ENCODE measurements around the gene HECW1.

Gene HECW1

GRCh38 chr7:43533801-43534479 is 421.5 kb downstream of the HECW1 start:
- DNase-seq = peak in 1 of 56 donors; percentile 3

GRCh38 chr7:43535031-43535451 is 422.6 kb downstream of the HECW1 start:
- no peak for DNase-seq

- no peak for DNase-seq
These were observed 423.6 kb downstream of the HECW1 start for GRCh38 chr7:43535810-43536585.

DNA sequence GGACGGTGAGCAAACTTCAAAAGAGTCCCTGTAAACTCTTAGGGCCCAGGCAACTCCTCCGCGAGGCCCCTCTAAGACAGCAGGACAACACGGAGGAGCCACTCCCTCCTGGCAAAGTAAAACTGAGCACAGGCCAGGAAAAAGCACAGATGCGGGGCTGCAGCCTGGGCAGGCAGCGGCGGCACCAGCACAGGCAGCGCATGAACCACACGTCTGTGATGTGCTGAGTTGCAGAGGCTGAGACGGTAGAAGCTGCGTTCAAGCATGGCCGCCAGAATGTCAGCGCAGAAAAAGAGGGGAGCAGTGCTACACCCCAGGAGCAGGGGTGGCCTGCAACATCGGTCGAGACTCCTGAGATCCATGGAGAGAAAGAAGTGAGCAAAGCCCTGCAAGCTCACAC is 424.3 kb downstream of the HECW1 start:
- no peak for DNase-seq

DNA sequence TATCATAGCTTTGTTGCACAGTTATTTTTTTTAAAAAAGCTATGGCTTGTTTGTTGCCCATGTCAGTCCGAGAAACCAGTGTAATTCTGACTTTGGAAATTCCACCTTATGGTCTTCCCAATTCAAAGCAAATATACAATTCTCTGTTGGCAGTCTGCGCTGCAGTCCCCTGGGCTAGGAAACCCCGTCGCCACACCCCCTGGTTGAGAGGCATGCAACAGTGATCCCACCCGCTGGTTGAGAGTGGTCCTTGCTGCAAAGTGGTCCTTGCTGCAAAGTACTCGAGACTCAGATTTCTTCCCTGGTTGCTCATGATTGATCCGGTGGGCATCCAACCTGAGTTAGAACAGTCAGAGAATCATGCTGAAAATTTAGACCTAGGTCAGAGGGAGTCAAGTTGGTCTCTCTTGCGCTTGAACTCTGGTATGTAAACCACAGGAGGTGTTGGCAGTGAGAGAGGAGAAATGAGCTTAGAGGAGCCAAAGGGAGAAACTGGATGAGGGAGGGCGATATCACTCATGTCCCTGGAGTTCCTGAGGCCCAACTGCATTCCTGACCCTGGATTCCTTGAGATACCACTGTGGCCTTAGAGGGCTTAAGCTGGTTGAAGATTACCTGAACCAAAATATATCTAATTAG is 425.4 kb downstream of the HECW1 start:
- DNase-seq = no peak

GRCh38 chr7:43538404-43538771 is 425.9 kb downstream of the HECW1 start:
- no peak for DNase-seq

DNA sequence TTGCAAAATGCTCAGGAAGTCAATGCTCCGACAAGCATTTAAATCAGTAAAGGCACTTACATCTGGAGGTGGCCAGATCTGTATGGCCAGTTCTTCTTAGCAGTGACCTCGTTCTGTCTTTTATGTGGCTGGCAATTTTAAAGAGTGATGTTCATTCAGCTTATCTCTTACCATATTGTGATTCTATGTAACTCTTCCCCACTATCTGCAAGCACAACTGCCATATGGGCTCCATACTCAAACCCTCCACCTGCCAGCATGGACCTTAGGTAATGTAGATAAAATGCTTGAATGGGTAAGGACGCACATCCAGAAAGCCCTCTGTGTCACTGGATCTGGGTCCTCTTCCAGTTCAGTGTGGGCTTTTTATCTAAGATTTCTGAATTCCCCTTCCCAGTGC is 428.0 kb downstream of the HECW1 start:
- no peak for DNase-seq

DNA sequence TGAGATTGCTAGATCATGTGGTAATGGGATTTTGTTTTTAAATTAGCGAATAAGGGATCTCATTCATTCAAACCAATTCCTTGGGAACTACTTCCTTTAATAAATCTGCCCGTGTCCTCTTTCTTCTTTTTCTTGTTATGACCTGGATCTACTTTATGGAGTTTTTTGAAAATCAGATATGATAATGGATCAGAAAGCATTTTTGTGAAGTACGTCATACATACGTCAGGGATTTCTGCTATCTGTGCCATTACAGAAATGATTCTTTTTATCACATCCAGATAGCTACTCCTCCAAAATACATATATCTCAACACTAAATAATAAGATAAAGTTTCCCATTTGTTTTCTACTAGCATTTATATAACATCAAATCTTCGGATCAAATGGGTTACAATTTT is 430.3 kb downstream of the HECW1 start:
- DNase-seq = no peak

DNA sequence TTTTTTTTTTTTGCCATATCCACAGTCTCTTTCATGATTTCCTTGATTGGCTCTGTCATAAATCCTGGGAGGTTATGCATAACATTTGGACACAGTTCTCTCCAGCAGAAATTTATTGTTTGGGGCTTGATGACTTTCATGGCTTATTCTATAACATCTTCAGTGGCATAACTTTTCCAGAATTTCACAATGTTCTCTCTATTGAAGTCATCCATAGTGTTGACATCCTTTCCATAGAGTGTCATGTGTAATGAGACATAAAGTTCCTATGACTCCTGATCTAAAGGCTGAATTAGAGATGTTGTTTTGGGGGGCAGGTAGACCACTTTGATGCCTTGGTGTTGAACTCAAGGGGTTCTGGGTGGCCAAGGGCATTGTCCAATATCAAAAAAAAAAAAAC is 433.8 kb downstream of the HECW1 start:
- DNase-seq = no peak

DNA sequence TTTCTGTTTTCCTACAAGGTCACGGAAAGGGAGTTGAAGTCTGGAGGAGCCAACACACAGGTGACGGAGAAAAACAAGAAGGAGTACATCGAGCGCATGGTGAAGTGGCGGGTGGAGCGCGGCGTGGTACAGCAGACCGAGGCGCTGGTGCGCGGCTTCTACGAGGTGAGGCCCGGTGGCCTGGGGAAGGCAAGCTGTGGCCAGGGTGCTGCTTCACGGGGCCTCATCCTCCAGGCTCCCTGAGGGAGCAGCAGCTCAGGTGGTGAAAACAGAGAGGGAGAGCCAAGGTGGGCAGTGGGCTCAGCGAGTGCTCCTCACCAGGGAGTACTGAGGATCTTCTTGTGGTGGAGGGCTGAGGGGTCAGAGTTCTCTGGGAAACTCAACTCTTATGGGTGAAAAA is 438.0 kb downstream of the HECW1 start:
- no peak for DNase-seq

DNA sequence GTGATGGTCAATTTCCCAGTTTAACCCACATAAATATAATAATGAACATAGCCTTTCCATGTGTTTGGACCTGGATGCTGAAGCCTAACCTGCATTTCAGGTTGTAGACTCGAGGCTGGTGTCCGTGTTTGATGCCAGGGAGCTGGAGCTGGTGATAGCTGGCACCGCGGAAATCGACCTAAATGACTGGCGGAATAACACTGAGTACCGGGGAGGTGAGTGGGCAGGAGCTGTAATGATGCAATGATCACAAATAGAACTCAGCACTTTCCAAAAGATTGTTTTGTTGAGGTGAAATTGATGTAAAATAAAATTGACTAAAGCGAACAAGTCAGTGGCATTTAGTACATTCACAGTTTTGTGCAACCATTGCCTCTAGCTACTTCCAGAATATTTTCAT is 439.7 kb downstream of the HECW1 start:
- peak in 13 of 56 donors; percentile 7 to 35 (median 17) for DNase-seq

DNA sequence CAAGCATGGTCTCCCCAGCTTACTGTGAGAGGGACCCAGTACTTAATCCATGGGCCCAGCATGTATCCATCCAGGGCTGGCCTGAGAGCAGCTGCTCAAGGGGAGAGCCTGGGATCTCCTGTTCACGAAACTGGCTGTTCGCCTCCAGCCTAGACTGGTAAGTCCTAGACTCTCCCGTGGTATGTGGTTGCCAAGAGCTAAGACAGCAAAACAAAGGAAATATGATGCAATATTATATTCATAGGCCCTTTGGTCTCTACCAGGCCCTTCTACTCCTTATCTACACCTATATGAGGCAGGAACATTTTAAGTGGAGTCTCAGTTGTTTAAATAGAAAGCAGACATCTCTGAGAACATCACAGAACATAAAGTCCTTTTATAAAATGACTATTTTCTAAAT is 441.6 kb downstream of the HECW1 start:
- no peak for DNase-seq

- DNase-seq = no peak
These were observed 442.0 kb downstream of the HECW1 start for GRCh38 chr7:43554423-43554822.

DNA sequence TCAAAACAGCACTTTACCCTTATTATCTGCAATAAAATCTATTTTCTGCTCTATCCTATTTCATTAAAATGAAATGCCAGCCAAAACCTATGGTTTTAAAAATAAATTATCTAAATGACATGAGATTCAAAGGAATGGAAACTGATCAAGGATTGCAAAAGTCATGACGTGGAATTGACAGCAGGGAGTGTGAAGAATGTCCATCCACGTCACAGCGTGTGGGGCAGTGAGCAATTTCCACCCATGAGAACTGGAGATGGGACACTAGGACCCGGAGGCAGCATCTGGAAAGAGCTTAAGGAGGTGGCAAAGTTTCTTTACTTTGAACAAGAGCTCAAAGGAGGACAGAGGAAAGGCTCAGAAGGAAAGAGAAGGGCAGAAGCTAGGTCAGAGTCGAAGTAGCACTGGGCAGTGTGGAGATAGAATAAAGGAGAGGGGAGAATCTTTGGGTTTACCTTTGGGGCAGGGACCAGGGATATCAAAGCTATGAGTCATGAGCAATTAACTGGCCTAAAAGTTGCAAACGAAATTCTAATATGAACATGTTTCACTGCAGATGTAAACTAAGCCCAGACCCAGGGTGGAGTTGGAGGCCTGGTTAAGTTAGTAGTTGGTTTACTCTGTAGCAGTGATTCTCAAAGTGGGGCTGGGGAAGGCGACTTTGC is 445.5 kb downstream of the HECW1 start:
- DNase-seq = no peak

GRCh38 chr7:43559171-43559945 is 446.9 kb downstream of the HECW1 start:
- no peak for DNase-seq

- no peak for DNase-seq
These were observed 447.5 kb downstream of the HECW1 start for GRCh38 chr7:43559946-43560335.

GRCh38 chr7:43560742-43561330 is 448.4 kb downstream of the HECW1 start:
- no peak for DNase-seq

DNA sequence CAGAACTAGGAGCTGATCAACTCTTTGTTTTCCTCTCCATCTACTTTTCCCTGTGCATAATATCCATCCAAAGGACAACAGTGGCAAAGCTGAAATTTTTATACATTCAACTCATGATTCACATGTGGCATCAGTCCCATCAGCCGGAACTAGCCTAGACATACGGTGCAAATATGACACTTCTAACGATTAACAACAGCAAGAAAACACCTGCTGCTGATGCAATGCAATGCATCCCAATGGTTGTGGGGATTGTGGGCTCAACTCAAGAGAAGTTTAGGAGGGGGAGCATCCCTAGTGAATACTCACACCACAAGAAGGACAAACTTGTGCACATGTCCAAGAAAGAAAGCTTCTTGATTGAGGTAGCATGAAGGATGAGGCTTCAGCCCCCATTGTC is 449.9 kb downstream of the HECW1 start:
- no peak for DNase-seq

- no peak for DNase-seq
These were observed 453.3 kb downstream of the HECW1 start for GRCh38 chr7:43565786-43566185.

DNA sequence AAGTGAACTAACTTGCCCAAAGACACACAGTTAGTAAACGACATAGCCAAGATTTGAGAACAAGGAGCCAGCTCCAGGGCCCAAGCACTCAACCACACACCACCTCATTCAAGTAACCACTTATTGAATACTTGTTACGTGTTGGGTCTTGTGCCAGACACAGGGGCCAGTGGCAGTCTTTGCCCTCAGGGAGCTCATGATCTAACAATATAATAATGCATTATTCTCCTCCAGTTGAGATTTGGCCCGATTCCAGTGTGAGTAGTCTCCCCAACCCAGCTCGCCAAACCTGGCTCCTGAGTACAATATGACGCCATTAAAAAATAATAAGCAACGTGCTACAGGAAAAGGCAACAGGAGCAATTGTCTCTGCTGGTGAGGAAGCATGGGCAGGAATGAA is 456.1 kb downstream of the HECW1 start:
- no peak for DNase-seq

DNA sequence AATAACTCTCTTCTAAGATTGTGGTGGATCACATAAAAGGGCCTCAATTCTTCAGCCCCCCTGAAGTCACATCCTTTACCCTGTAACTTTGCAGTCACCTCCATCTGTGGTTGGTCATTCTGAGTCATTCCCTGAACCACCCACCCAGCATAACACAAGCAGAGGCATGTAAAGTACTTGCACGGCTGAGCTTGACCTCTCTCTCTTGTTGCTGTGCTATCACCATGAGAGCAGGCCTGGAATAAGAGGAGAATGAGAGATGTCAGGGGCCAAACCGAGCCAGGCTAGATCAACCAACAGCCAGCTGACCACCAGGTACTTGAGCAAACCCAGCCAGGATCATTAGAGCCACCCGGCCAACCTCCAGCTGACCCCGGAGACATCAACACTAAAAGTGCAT is 457.0 kb downstream of the HECW1 start:
- DNase-seq = no peak

Data from nucleus accumbens (tissue), 56 donors.